DMS114 treated with DMSO at 0.1 percent for 48 hours (cell line): ENCODE results near the gene SELENOS.
A peak's percentile ranks its signal among the peaks of the same experiment; 100 is the strongest.

Experiments
- DNase-seq: peaks from one replicate; lab custom pipeline; 2025; ENCODE audit not compliant: unreplicated experiment; lab: John Stamatoyannopoulos, UW

SELENOS gene

DNA sequence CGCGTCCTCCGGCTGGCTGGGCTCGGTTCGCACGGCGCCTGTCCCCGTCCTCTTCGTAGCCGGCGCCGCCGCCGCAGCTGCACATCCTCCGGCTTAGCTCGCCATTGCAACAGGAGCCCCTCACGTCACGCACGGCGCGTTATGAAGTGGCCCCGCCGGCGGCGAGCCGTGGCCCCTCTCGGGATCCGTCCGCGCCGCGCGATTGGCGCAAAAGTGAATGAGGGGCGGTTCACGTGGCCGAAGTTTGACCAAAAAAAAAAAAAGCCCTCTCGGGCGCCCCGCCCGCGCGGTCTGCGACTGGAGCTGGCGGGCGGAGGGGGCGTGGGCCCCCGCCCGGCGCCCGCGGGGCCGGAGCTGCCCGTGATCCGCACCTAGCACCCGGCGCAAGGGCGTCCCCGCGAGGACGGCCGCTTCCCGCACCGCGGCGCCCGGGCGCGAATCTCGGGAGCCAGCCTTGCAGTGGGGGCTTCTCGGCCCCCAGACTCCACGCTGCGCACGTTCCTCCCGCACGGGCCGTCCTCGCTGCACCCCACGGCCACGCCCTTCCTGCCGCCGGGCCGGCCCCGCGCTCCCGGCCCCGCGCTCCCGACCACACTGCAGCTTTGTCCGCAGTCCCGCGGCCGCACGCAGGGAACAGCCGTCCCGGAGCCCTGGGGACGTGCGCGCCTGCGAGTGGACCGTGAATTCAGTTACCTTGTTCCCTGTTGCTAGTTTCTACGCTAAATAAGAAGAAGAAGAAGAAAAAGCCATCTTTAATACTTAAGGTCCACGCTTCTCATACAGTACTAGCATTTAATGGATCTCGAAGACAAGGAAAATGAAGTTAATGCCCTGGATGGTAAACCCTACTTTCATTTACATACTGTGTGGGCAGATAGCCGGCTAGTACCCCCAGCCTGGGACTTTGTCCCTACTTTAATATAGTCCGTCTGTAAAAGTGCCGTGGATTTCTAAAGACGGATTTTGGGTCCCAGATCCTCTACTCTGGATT is 25.2 kb downstream of the SELENOS start, which contains the start of gene CHSY1:
CHSY1 (minus strand) TSS at position 219 of the 991 bp plus-strand sequence. CDS start 592 bp downstream, outside the sequence.
- peak; percentile 82 for DNase-seq

DNA sequence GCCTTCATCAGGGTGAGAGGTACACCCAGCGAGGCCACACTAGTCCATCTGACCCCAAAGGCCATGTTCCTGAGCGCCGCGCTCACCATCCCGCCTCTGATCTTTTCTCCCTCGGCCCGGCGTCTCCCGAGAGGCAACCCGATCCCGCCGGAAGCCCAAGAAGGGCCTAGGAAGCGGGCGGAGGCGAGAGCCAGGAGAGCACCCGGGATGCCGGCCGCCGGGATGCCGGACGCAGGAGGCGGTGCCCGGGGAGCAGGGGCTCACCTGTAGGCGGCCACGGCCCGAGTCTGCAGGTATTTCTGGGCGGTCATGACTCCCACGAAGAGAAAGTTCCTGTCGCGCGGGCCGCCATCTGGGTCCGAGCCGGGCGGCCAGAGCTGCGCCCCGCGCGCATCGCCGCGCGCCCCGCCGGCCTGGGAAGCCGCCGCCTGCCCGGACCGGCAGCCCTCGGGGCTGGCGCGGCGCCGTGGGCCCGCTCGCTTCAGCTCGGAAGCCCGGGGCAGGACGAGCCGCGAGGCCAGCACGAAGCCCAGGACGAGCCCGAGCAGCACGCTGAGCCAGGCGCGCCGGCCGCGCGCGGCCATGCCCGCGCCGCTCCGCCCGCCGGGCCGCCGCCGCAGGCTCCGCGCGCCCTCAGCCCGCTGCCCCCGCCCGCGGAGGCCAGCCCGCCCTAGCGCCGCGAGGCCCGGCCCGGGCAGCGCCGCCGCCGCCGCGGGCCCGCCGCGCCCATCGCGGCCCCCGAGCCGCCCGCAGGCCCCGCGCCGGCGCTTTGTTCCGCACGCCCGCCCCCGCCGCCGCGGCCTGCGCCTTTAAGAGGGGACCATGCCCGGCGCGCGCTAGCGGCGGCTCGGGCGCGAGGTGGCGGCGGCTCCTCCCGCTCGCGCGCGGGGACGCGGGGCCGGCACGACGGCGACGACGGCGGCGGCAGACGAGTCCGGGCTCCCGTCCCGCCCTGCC is 26.1 kb downstream of the SELENOS start:
- no peak for DNase-seq

DNA sequence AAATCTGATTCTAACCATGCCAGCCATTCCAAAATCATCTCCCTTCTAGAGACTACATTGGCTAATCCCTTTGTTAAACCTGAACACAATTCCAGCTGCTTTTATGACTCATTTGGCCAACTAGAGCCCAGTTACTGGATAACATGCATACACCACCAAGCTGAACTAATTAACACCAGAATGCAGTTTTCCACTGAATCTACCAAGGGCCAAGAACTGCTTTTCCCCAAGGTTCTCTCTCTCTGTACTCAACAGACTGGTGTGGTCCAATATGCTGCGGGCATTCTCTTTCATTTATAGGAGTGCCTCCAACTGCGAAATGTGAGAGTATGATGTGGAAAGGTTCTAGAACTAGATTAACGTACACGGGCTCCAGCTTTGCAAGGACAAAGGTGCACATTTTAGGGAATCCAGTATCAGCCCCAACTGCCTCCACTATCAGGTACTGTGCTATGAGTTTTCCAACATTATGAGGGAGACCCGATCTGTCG is 26.9 kb downstream of the SELENOS start:
- DNase-seq = no peak

DNA sequence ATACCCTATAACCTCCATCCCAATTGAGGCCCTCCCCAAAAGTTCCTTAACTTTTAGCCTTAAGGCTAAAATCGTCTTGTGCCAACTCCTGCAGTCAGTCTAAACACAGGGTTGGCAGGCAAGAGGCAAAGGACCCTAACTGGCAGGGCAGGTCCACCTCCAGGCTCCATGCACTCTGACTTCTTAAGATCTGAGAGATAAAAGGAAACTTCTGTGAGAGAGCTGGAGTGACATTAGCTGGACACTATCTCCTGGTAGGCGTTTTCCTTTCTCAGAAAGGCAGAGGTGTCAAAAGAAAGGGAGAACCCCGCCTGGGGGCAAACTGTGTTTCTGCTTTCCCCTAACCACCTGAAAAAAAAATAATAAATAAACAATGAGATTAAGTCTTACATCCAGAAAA is 29.0 kb downstream of the SELENOS start:
- no peak for DNase-seq

DNA sequence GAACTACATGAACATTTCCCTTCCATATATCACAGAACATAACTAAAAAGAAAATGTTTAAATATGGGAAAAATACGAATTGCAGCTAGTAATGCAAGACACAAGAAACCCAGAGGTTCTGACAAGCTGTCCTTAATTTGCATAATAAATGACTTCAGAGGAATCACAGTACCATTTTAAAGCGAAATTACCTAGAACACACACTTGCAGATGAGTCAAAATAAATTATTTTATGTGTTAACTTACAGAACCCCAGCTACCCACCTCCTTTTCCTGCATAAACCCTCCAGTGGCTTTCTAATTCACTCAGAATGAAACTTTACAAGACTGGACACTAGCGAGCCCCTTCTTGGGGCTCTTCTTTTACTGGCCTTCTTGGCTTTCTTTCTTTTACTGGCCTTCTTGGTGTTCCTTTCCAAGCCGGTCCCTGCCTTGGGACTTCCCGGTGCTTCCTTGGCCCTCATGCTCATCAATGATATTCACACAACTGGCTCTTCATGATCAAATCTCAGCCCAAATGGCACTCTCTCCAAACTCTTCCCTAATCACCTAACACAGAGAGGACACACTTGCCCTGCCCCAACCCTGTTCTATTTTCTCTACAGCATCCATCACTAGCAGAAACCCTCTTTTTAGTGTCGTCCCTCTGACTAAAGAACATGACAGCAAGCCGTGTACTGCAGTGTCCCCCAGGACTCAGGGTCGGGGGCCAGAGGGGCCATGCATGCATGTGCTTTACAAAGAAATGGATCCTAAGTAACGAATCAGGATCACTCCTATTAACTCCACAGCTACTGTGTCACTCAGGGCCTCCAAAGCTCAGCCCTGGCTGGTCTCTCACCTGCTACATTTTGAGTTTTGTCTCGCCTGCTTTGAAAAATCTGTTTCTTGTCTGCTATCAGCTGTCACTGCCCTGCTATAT is 30.2 kb downstream of the SELENOS start:
- DNase-seq = no peak

DNA sequence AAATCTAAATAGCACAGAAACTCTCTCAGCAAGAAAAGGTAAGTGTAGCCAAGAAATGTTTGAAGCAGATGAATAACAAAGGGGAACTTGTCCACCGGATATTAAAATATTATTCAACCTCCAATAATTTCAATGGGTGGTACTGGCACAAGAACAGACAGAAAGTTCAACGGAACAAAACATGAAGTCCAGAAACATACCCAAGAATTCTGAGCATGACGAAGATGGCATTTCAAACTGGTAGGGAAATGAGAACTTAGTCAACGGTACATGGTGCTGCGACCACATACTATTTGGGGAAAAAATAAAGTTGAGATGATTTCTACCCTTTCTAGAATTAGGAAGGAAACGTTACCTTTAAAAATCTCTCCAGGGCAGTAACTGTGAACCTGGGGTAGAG is 30.9 kb downstream of the SELENOS start:
- DNase-seq = no peak

DNA sequence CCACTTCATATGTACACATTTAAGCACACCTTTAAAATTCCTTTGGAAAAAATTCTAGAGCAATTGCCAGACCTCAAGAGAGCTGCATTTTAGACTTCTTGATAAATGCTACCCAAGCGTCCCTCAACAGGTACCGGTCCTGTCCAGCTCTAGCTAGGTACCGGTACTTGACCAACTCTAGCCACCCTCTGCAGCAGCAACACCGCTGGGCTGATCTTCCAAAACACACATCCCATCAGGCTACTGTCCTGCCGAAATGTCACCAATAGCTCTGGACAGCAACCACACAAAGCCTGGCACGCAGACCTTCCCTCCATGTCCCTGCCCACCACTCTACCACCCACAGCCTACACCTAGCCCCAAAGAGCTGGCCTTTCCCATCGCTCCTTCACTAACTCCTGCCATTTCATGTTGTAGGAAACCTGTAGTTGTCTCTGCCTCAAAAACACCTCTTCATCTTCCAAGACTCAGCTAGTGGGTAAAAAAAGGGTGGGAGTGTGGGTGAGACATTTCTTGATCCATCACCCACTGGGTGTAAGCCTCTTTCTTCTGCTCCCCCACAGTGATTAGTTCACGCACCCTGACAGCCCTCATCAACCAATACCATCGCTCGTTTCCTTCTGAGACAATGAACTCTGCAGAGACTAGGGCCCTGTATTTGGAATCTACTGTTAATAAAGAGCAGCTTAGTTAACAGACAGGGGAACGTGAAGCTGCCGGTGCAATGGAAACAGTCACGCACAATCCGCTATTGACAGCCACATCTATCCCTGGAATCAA is 32.2 kb downstream of the SELENOS start:
- no peak for DNase-seq

DNA sequence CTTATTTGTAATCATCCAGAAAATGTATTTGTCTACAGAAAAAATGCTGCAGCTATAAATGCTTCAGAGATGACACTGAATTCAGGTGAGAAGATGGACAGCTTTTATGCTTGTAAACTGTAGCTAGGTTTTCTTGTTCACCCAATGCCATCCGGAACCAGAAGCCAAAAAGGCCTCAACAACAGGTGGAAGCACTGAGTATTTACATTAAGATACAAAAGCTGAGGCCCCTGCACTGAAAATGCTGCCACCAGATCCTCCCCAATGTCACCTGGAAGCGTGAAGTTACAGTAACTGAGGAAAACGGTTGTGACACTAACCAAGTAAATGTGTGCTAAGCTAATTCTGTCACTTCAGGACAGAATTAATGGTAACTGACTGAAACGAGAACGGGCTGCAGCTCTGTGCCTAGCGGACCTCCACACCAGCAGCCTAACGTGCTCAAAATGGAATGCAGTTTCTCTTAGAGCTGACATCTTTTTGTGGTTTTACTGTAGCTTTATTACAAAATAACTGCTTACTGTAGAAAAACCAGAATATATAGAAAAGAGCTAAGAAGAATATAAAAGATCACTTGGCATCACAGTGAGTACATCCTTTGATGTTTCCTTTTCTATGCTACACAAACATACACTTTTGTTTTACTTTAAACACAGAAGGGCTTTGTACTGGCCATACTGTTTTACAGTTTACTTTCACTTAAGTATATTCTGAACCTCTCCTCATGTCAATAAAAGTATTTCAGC is 33.1 kb downstream of the SELENOS start:
- no peak for DNase-seq

DNA sequence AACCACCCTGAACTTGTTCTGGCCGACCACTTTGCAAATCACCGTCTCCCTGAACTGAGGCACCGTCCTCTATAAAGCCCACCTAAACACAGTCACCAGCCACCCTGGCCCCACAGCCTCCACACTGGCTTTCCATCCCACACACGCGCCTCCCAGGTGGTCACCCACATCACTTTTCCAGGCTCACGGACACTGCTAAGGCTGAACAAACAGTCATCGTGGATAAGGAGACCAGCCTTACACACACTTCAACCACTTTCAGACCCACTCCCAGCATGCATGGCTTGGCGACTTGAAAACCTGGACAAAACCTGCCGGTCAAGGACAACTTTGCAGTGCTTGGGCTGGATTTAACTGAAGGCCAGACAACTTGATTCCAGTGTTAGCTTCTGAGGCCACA is 33.9 kb downstream of the SELENOS start:
- DNase-seq = no peak

DNA sequence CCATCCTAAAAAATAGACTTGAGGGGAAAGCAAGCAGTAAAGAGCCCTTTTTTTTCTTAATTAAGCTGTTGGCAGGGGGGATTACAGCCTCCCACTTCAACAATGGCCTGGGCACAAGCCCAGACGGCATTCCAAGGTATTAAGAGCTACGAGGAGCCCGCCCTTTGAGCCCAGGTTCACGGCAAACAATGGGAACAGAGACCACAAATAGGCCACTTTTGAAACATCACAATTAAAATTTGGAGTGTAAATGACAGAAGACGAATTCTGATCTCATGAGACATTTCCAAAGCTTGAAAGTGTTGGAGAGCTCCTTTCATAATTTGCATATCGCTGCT is 34.3 kb downstream of the SELENOS start:
- no peak for DNase-seq

DNA sequence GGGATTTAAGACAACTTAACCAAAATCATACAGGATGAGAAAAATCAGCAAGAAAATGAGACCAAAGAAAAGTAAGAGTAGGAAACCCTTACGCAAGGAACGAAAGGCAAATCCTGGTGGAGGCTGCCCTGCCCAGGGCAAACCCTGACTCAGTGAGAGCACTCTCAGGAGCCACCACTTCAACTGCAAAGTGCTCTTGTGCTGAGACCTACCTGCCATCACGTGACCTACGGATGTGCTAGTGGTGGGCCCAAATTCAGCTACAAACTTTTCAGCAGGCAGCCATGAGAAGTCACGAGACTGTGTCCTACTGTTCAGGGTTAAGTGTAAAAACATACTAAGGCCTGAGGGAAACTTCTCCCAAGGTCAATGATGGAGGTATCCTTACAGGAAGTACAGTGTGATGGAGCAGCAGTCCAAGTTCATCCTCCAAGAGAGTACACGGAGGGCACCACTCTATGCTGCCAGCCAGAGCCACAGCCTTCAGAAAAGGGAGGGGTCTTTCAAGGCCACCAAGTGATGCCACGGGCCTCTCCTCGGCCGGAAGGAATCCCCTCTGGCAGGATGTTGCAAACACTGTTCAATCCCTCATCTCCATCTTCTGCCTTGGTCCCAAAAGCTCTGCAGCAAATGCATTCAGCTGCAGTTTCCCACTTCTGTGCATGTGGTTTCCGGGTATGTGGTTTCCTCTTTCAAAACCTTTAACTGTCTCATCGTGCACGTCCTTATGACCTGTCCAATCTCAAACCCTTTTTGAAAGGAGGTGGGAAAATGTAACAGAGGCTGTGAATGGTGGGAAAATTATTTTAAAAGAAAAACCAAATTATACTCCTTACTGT is 34.9 kb downstream of the SELENOS start:
- DNase-seq = no peak

DNA sequence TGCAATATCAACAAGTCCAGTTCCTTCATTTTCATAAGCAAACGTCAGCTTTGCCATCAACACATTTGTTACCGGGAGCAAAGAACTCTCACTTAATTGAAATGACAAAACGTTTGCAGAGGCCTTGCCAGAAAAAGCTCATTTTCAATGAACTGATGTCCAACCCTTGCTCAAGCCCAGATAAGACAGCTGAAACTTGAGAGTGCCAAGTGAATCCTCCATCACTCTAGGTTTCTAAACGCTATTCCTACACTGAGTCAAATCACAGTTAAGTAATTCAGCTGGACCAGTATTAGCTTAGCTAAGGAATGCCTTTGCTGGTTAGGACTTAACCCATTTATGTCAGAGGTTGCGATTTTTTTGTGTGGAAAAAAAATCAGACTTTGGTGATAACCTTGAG is 36.9 kb downstream of the SELENOS start:
- no peak for DNase-seq

DNA sequence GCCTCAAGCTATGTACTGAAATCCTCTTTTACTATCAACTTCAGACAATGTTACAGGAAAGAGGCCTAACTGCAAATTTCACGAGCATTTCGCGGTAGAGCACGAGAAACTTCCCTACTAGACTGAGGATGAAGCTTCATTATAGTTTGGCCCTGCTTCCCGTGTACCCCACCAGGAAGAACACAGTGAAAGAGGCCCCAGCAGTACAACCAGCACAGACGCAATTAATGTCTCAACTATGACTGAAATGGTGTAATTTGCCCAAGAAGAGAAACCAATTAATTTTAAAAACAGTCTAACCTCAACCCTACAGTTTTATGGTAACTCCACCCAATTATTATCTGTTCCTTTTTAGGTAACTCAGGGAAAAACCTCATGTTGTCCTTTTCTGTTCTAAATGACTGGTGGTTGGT is 37.6 kb downstream of the SELENOS start:
- no peak for DNase-seq

DNA sequence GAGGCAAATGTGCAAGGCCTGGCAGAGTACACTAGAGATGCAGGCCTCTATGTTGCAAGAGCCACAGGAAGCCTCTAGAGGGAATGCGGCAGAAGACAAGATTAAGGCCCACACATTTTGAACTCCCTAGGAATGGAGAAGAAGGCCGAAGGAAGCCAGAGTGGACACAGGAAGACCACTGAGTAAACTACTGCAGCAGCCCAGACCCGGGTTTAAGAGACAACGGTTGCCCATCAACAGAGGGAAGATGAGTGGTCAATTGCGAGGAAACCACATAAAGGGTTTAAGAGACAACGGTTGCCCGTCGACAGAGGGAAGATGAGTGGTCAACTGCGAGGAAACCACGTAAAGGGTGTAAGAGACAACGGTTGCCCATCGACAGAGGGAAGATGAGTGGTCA is 40.0 kb downstream of the SELENOS start:
- no peak for DNase-seq

DNA sequence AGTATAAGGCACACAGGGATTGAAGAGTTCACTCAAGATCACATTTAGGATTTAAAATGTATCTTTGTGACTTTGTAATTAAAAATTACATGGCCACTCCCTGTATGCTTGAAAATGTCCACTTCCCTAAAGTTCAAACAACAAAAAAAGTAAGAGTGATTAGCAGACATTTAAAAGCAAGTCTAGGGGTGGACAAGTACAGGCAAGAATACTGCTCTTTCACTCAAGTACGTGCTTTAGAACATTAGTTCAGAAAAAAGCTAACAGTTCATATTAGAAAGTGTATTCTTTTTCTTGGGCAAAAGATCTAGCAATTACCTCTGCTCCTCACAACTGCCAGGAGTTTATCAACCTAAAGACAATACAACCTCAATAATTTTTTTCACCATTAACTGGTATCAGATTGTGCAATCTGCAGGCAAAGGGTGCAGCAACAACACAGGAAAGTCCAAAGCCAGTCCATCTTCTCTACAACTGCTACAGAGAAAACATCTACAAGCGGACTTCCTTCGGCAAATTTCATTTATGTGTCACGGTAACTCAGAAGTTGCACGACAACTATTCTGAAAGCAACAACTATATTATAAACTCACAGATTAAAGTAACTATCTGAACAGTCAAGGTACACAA is 43.5 kb downstream of the SELENOS start:
- no peak for DNase-seq

DNA sequence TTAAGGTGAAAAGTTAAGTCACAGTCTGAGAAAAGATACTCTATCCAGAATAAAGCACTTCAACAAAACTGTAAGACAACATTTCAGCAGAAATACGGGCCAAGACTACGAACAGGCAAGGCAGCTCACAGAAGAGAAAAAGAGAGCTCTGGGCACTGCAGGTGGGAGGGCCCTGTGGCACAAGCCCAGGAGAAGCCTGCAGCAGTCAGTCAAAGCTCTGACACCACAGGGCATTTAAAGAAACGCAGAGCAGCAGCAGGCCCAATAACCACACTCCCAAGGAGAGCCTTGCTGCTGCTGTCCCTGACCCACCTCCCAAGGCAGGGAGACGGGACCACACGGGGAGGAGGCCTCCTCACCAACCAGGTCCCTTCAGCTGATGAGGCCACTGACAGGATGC is 44.6 kb downstream of the SELENOS start:
- DNase-seq = no peak

DNA sequence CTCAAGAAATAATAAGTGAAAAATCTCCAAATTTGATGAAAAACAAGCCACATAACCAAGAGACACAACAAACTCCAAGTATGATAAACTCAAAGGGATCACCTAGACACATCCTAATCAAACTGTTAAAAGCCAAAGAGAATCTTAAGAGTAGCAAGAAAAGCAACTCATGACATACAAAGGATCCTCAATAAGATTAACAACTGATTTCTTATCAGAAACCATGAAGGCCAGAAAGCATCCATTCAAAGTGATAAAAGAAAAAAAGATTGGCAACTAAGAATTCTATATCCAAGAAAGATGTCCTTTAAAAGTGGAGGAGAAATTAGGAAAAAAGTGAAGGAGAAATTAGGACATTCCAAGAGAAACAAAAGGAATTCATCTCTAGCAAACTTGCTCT is 49.0 kb downstream of the SELENOS start:
- DNase-seq = no peak

DNA sequence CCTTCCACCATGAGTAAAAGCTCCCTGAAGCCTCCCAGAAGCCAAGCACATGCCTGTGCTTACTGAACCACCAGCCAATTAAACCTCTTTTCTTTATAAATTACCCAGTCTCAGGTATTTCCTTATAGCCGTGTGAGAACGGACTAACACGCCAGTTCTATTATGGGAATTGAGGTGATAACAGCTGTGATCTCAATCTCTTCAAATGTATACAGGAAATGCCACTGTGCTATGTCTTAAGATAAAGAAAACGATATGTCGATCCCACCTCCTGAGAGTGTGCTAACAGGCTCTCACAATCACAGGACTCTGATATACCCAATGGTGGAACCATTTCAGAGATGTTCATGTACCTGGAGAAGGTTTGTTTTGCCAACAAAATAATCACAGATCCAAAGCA is 51.6 kb downstream of the SELENOS start:
- DNase-seq = no peak
